Hypothalamus (tissue), 51 donors: ENCODE data around the gene TLE7.
A peak's percentile ranks its signal among the peaks of the same experiment; 100 is the strongest.

Experiments used
- DNase-seq, 51 donors: peaks; one replicate each; lab custom pipeline; 2025; lab: John Stamatoyannopoulos, UW

TLE7 gene

GRCh38 chr16:71414038-71414437 lies 27.8 kb downstream of the TLE7 start:
- DNase-seq, result no peak

DNA sequence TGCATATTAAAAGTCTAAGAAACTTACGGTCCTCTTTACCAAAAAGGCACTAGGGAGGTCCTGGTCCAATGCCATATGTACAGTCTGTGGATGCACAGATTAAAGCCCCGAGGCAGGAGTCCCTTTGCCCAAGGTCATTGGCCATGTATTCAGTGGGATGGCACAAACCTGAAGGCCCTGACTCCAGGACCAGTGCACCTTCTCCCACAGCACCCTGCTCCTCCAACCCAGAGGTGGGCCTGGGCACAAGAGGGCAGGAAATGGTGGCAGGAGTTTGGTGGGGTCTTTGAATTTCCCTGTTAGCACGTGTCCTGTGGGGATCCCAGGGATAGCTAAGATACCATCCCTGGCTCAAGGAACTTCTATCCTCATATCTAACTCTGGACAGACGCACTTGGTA lies 28.5 kb downstream of the TLE7 start:
- DNase-seq, result no peak

- peak in 45 of 51 donors; percentile 1 to 72 (median 28) for DNase-seq
These were observed 29.3 kb downstream of the TLE7 start for GRCh38 chr16:71412270-71413160.

DNA sequence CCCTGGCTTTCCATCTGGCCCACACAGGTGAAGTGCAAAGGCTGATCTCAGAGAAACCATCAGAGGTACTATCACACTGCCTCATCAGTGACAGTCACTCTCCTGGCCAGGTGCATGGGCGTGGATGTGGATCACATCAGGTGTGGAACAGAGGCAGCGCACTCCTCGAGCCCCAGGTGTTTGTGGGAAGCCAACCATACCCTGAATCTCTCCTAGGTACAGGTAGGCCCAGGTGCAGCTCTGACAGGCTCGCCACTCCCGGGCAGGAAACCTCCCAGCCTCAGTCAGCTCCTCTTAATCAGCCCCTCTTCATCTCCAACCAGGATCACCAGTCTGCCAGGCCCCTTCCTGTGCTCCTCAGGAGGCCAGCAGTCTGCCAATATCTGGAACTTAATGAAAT lies 31.7 kb downstream of the TLE7 start:
- DNase-seq, result no peak

- no peak for DNase-seq
These were observed 32.7 kb downstream of the TLE7 start for GRCh38 chr16:71409011-71409775.

DNA sequence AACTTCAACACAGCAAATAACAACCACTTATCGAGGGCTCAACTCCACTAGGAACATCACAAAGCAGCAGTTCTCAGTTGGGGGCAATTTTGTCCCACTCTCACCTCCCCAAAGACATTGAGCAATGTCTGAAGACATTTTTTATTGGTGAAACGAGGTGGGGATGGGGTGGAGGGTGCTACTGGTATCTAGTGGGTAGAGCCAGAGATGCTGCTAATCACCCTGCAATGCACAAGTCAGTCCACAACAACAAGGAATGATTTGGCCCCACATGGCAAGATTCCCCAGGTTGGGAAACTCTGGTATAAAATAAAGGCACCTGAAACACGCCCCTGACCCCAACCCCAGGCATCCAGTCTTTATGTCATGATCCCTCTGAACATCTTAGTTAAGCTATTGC lies 33.3 kb downstream of the TLE7 start:
- no peak for DNase-seq

DNA sequence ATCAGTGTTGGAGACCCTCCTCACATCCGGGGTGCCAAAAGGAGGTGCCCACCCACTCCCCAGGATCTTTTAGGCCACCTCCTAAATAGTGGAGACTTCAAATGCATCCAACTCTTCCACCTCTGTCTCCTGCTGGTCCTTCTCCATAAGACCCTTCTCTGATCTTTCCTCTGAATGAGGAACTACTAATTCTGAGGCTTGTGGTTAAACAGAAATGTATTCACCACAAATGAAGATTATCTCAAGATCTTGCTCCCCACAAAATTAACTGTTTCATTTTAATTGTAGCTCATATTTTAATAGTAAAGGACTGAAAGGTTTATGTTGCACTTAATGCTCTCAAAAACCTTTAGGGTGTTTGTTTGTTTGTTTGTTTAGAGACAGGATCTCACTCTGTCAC lies 34.1 kb downstream of the TLE7 start:
- no peak for DNase-seq

DNA sequence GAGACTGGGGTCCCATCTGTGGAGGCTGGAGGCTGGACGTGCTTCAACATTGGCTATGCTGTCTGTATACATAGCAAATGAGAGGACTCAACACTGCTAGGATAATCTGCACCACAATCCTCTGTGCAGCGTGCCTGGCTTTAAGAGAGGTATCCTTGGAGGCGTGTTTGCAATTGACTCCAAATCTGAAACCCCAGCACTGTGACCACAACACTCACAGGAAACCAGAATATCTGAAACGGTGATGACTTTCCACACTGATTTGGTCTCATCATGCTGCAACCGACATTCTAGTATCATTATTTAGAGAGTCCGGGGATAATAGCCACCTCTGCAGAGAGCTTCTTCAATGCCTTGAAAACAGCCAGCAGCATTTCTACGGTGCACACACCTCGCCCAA lies 35.1 kb downstream of the TLE7 start:
- no peak for DNase-seq

DNA sequence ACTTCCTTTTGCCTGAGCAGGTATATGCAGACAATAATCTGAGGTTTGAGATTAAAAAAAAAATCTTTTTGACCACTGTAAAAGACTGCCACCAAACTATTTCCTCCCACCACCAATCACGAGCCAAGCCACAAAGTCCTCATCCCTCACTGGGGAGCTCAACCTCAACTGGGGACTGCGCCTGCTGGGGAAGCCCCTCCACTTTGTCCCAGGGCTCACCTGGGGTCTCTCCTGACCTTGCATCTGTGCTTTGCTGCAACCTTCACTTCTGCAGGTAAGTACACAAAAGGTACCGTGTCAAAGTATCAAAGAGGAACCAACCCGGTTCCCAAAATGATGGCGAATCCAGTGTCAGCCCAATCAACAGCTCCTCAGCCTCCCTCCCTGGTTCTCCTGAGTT lies 35.5 kb downstream of the TLE7 start:
- DNase-seq, result no peak

DNA sequence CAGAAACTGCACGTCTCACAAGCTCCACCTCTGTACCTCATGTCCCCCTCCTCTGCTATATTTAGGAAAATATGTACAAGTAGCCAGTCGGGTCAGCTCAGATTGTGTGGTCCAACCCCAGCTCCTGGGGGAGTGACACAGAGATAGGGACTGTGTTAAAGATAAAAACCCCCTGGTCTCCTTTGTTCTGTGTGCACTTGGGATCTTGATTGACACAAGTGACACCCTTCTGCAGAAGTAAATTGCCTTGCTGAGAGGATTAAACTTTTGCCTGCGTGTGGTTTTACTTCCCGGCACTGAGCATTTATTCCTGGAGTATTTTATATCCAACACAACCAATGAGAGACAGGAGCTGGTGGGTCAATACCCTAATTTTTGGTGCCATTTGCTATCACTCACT lies 37.5 kb downstream of the TLE7 start:
- DNase-seq, result no peak

- DNase-seq, result no peak
These were observed 39.2 kb downstream of the TLE7 start for GRCh38 chr16:71402674-71403073.

DNA sequence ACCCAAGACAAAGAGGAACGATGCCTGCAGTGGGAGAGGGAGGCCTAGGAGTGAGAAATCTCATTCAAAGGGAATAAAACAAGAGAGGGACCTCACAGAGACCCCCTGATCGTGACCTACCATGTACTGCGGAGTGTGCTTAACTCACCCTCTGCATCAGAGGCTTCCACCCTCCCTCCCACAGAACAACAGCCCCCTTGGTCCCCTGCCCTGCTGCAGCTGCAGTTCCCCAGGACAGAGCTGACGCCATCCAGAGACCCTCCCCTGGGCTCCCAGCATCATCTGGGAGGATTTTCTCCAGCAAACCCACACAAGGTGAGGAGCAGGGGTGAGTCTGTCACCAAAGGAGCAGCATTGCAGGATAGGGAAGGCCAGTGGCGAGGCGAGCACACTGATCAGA lies 39.8 kb downstream of the TLE7 start:
- no peak for DNase-seq

- no peak for DNase-seq
These were observed 41.9 kb downstream of the TLE7 start for GRCh38 chr16:71399801-71400563.

DNA sequence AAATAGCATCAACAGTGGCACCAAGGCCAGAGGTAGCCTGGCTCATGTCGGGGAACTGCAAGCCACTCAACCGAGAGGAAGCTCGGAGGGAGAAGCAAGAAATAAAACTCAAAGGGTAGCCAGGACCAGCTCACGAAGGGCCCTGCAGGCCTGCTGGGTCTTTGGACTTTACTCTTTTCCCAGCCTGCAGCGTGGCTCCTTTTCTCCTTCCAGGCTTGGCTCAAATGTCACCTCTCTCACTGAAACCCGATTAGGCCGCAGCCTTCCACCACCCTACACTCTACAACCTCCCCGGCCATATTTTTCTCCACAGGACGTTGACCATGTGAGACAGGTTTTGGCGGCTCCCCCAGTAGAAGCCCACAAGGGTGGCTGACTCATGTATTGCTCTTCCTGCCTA lies 45.3 kb downstream of the TLE7 start:
- DNase-seq, result no peak

GRCh38 chr16:71389330-71389729 lies 52.5 kb downstream of the TLE7 start:
- no peak for DNase-seq

DNA sequence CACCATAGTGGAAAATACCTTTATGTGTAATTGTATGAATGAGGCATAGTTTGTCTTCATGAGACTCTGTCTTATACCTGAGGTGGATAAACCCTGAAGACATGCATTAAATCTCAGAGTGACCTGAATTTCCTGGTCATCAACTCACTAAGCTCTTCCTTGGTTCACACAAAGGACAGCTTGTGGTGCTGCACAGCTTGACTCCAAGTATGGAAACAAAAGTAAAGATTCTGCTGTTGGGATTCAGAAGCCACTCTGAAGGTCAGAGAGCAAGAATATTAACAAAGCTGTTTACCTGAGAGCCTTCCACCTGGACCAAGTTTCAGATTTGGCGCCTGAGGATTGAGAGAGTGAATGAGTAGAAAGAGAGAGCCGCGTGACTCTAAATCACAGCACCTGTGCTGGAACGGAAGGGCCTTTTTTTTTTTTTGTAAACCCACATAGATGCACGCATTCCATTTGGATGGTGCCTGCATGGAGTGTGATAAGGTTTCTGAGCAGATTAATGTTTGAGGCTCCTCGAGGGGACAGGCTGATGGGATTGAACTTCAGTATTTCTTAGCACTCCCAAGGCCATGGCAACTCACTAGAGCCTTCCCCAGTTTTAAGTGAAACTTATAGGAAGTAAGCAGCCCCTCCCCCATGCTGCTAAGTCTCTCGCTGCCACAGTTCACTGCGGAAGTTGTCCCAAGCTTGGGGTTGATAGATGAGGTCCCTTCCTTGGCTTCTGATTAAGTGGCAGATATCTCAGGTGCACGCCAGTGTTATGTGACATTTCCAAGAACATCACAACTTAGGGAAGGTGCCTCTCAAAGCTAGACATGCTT lies 54.6 kb downstream of the TLE7 start:
- no peak for DNase-seq

- DNase-seq, result no peak
These were observed 57.7 kb downstream of the TLE7 start for GRCh38 chr16:71384073-71384724.

GRCh38 chr16:71383054-71383773 lies 58.6 kb downstream of the TLE7 start:
- DNase-seq, result peak in 5 of 51 donors; percentile 3 to 26 (median 8)

- DNase-seq, result no peak
These were observed 61.0 kb downstream of the TLE7 start for GRCh38 chr16:71380831-71381230.
